Ascending aorta (tissue), 2 donors: ENCODE data around the gene FOXP1. TPM values are rescaled to one million over a fixed set of nuclear protein-coding genes. Genes with fewer than 3 reads are reported as not detected.

Experiments
- DNase-seq, 2 donors: peaks; one replicate each; pipeline ENCODE4 v3.0.0-alpha.2; 2019; ENCODE audit warnings: low spot score in 2 of 2
- H3K27ac ChIP-seq, 2 donors: fragments of 200-600 bp; sonication (generic); one replicate each; pipeline ENCODE4 v1.5.1; 2016 to 2017; ENCODE audit warnings: mild to moderate bottlenecking in 1 of 2
- H3K27me3 ChIP-seq: fragments of 200-600 bp; sonication (generic); one replicate; pipeline ENCODE4 v1.5.1; 2017
- H3K36me3 ChIP-seq, 2 donors: fragments of 200-600 bp; sonication (generic); one replicate each; pipeline ENCODE4 v1.5.1; 2016
- H3K4me1 ChIP-seq, 2 donors: fragments of 200-600 bp; sonication (generic); one replicate each; pipeline ENCODE4 v1.5.1; 2016 to 2017; ENCODE audit warnings: mild to moderate bottlenecking in 1 of 2
- H3K4me3 ChIP-seq, 2 donors: fragments of 200-600 bp; sonication (generic); one replicate each; pipeline ENCODE4 v1.5.1; 2016 to 2017; ENCODE audit warnings: mild to moderate bottlenecking in 1 of 2
- H3K9me3 ChIP-seq, 2 donors: fragments of 200-600 bp; sonication (generic); one replicate each; pipeline ENCODE4 v1.5.1; 2016
- CTCF ChIP-seq, 3 experiments: fragments of 200-600 bp in 2 of 3; fragments of 450-650 bp in 1 of 3; sonication (generic) in 2 of 3; IDR thresholded peaks; one replicate each; pipeline ENCODE4 v1.5.1; 2016 to 2019; ENCODE audit warnings: antibody characterized with exemption in 3 of 3, mild to moderate bottlenecking in 1 of 3, moderate library complexity in 1 of 3
- intact Hi-C: fragments of 100-400 bp; cut with DNase I; formaldehyde crosslinking; loops from one replicate; pipeline ENCODE4 v1.15.1; 2023
- total RNA-seq: library from RNA; depleted of rRNA; stranded (reverse); fragments of >200 nt; gene quantifications from one replicate; pipeline ENCODE4 v1.1.0, GENCODE V29; 2016

The FOXP1 gene
- total RNA-seq, 1 donor from 2014 or later, result 171 TPM

- intact Hi-C loops, result loop anchor here (5.0 kb wide), 1 partner anchor 652 kb away; no protein-coding TSS in a partner anchor
- H3K4me1 ChIP-seq, result peaks cover 0 to 2% of the 10 kb centered on the region in 2 donors
- no peak overlapping the region for H3K27ac ChIP-seq
- H3K27me3 ChIP-seq, result no peaks in the 10 kb centered on the region
- no peak overlapping the region for H3K4me3 ChIP-seq
- H3K36me3 ChIP-seq, result peaks cover 0 to 2% of the 10 kb centered on the region in 2 donors
- TF ChIP-seq CTCF (IDR thresholded peaks at IDR 0.05), result no peak
- no peak for DNase-seq
- no peaks in the 10 kb centered on the region for H3K9me3 ChIP-seq
These were observed 388.7 kb downstream of the FOXP1 start for GRCh38 chr3:71194785-71195184.

- no peak for TF ChIP-seq CTCF (IDR thresholded peaks at IDR 0.05)
- Histone ChIP-seq H3K9me3 (no peaks in the 10 kb centered on the region), H3K4me3 (no peak overlapping the region), H3K27ac (no peak overlapping the region), H3K36me3 (peaks cover 0 to 4% of the 10 kb centered on the region in 2 donors), H3K27me3 (no peaks in the 10 kb centered on the region), H3K4me1 (peaks cover 0 to 2% of the 10 kb centered on the region in 2 donors)
- intact Hi-C loops, result loop anchor here (5.0 kb wide), 1 partner anchor 649 kb away; no protein-coding TSS in a partner anchor
- no peak for DNase-seq
These were observed 392.5 kb downstream of the FOXP1 start for GRCh38 chr3:71191031-71191482.

GRCh38 chr3:71189480-71189879 is 394.0 kb downstream of the FOXP1 start:
- intact Hi-C loops, result no loop called here
- H3K36me3 ChIP-seq, result peaks cover 0 to 4% of the 10 kb centered on the region in 2 donors
- H3K4me3 ChIP-seq, result no peak overlapping the region
- no peak for TF ChIP-seq CTCF (IDR thresholded peaks at IDR 0.05)
- H3K27ac ChIP-seq, result no peak overlapping the region
- no peaks in the 10 kb centered on the region for H3K9me3 ChIP-seq
- H3K27me3 ChIP-seq, result no peaks in the 10 kb centered on the region
- no peak for DNase-seq
- peaks cover 0 to 2% of the 10 kb centered on the region in 2 donors for H3K4me1 ChIP-seq

- Histone ChIP-seq H3K36me3 (peaks cover 0 to 4% of the 10 kb centered on the region in 2 donors), H3K4me3 (no peak overlapping the region), H3K9me3 (no peaks in the 10 kb centered on the region), H3K27ac (no peak overlapping the region), H3K4me1 (peaks cover 0 to 2% of the 10 kb centered on the region in 2 donors), H3K27me3 (no peaks in the 10 kb centered on the region)
- intact Hi-C loops, result no loop called here
- no peak for DNase-seq
- TF ChIP-seq CTCF (IDR thresholded peaks at IDR 0.05), result no peak
These were observed 395.8 kb downstream of the FOXP1 start for GRCh38 chr3:71187715-71188114.

- no peak for DNase-seq
- intact Hi-C loops, result no loop called here
- peaks cover 0 to 2% of the 10 kb centered on the region in 2 donors for H3K4me1 ChIP-seq
- TF ChIP-seq CTCF (IDR thresholded peaks at IDR 0.05), result no peak
- H3K4me3 ChIP-seq, result no peak overlapping the region
- no peaks in the 10 kb centered on the region for H3K27me3 ChIP-seq
- no peaks in the 10 kb centered on the region for H3K9me3 ChIP-seq
- no peak overlapping the region for H3K27ac ChIP-seq
- H3K36me3 ChIP-seq, result peaks cover 0 to 4% of the 10 kb centered on the region in 2 donors
These were observed 396.7 kb downstream of the FOXP1 start for GRCh38 chr3:71186801-71187200.
